ENCODE data around the gene USP22. TPM values are rescaled to one million over a fixed set of nuclear protein-coding genes. Genes with fewer than 3 reads are reported as not detected.

Gene USP22
- total RNA-seq, 2 experiments from 2014 or later: 194 to 217 TPM

DNA sequence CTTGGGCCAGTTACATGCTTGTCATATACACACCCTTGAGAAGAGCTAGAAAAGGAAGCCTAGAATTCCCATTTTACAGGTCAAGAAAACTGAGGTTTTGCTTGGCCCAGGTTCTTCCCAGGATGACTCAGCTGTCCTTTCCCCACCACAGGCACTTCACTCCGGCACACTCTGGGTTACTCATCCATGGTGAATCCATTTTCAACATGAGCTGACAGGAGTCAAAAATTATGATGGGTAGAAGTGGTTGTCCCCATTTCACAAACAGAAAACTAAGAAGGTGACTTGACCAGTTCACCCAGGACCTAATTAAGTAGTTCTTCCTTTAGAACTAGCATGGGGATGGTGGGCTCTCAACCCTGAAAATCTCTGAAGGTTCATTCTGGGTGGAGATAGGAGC, 67.2 kb downstream of the USP22 start:
- Mint-ChIP-seq H3K27me3 (peaks cover 35% of the 10 kb centered on the region), H3K27ac (no peak overlapping the region), H3K4me3 (no peak overlapping the region), H3K4me1 (ENCODE audit: low read depth) (no peaks in the 10 kb centered on the region), H3K36me3 (ENCODE audit: low read depth) (no peaks in the 10 kb centered on the region), H3K9me3 (no peaks in the 10 kb centered on the region)
- POLR2A ChIA-PET: no interaction called here
- CTCF ChIA-PET: no interaction called here
- Histone ChIP-seq H3K27me3 (ENCODE audit: control insufficient read depth in 1 of 2, insufficient read depth in 2 of 2, low read length in 2 of 2) (peaks cover 10 to 14% of the 10 kb centered on the region in 2 experiments), H3K9me3 (ENCODE audit: control insufficient read depth in 1 of 2, insufficient read depth in 1 of 2, low read length in 2 of 2) (no peaks in the 10 kb centered on the region), H3K4me3 (ENCODE audit: low read length) (no peak overlapping the region), H3K27ac (ENCODE audit: low read depth in 1 of 2, low read length in 2 of 2) (no peak overlapping the region), H3K36me3 (ENCODE audit: insufficient read depth, low read length) (no peaks in the 10 kb centered on the region), H3K4me1 (ENCODE audit: insufficient read depth, low read length) (no peaks in the 10 kb centered on the region)
- no peak for TF ChIP-seq CTCF (IDR thresholded peaks at IDR 0.05)
- ATAC-seq (ENCODE audit: poor library complexity) (no peak), DNase-seq (no peak)
- intact Hi-C loops (cut with DNase I, micrococcal nuclease): no loop called here

GRCh38 chr17:20970329-20970728, 72.5 kb downstream of the USP22 start:
- intact Hi-C loops (cut with DNase I, micrococcal nuclease): no loop called here
- Histone ChIP-seq H3K27ac (ENCODE audit: low read depth in 1 of 2, low read length in 2 of 2) (no peak overlapping the region), H3K9me3 (ENCODE audit: control insufficient read depth in 1 of 2, insufficient read depth in 1 of 2, low read length in 2 of 2) (no peaks in the 10 kb centered on the region), H3K4me1 (ENCODE audit: insufficient read depth, low read length) (peaks cover 2% of the 10 kb centered on the region), H3K36me3 (ENCODE audit: insufficient read depth, low read length) (no peaks in the 10 kb centered on the region), H3K27me3 (ENCODE audit: control insufficient read depth in 1 of 2, insufficient read depth in 2 of 2, low read length in 2 of 2) (no peaks in the 10 kb centered on the region), H3K4me3 (ENCODE audit: low read length) (no peak overlapping the region)
- TF ChIP-seq CTCF (IDR thresholded peaks at IDR 0.05): no peak
- Mint-ChIP-seq H3K27me3 (no peaks in the 10 kb centered on the region), H3K4me1 (ENCODE audit: low read depth) (peaks cover 10% of the 10 kb centered on the region), H3K4me3 (no peak overlapping the region), H3K36me3 (ENCODE audit: low read depth) (no peaks in the 10 kb centered on the region), H3K9me3 (no peaks in the 10 kb centered on the region), H3K27ac (no peak overlapping the region)
- DNase-seq (no peak), ATAC-seq (ENCODE audit: poor library complexity) (no peak)
- ChIA-PET POLR2A (no interaction called here), CTCF (no interaction called here)

DNA sequence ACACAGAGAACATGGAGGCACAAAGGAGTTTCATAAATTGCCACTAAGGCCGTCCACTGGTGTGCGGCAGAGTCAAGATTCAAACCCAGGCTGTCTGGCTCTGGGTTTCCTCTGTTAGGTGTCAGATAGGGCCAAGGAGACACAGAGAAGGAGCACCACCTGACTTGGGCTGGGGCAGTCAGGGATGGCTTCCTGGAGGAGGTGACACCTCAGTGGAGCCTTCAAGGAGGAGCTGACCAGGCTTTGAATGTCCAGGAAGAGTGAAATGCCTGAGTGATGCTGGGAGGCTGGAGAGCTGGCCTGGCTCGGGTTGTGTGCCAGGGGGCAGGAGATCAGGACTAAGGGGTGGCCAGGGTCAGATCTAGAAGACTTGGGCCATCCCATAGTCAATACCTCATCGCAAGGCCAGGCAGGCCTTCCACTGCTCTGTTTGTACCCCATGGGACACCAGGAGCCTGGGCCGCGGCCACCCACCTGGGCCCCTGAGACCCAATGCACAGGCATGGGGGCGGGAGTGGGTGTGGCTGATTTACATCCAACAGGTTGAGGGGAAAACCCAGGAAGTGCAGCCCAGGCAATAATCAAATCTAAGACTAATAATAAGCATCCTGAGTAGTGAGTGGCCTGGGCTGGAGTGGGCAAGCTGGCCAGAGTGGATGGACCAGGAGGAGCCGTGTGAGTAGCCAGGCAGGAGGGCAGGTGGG, 73.7 kb downstream of the USP22 start:
- H3K27me3 ChIP-seq (ENCODE audit: control insufficient read depth in 1 of 2, insufficient read depth in 2 of 2, low read length in 2 of 2): no peaks in the 10 kb centered on the region
- no peaks in the 10 kb centered on the region for H3K36me3 Mint-ChIP-seq (ENCODE audit: low read depth)
- H3K27ac Mint-ChIP-seq: no peak overlapping the region
- no peak overlapping the region for H3K4me3 ChIP-seq (ENCODE audit: low read length)
- no peak overlapping the region for H3K4me3 Mint-ChIP-seq
- ATAC-seq (ENCODE audit: poor library complexity) (no peak), DNase-seq (no peak)
- peaks cover 10% of the 10 kb centered on the region for H3K4me1 Mint-ChIP-seq (ENCODE audit: low read depth)
- H3K9me3 Mint-ChIP-seq: no peaks in the 10 kb centered on the region
- H3K27ac ChIP-seq (ENCODE audit: low read depth in 1 of 2, low read length in 2 of 2): no peak overlapping the region
- H3K27me3 Mint-ChIP-seq: no peaks in the 10 kb centered on the region
- CTCF ChIA-PET: no interaction called here
- POLR2A ChIA-PET: no interaction called here
- peaks cover 2% of the 10 kb centered on the region for H3K4me1 ChIP-seq (ENCODE audit: insufficient read depth, low read length)
- intact Hi-C loops (cut with DNase I, micrococcal nuclease): no loop called here
- H3K36me3 ChIP-seq (ENCODE audit: insufficient read depth, low read length): no peaks in the 10 kb centered on the region
- H3K9me3 ChIP-seq (ENCODE audit: control insufficient read depth in 1 of 2, insufficient read depth in 1 of 2, low read length in 2 of 2): no peaks in the 10 kb centered on the region
- no peak for TF ChIP-seq CTCF (IDR thresholded peaks at IDR 0.05)

Data from CD4-positive, alpha-beta T cell (primary cell).